Kidney (tissue), 14 donors: ENCODE results near the gene CDR2. TPM values are rescaled to one million over a fixed set of nuclear protein-coding genes. Genes with fewer than 3 reads are reported as not detected.
"Not testable (repeated sequence)": the region's sequence is repeated elsewhere in the genome, so short reads cannot be mapped to it uniquely, and the experiment has no call there.

Experiments used
- DNase-seq, 5 donors: peaks; one replicate each; pipeline ENCODE4 v3.0.0-alpha.2; 2013 to 2020
- FAIRE-seq: peaks from 2 replicates; lab custom pipeline; 2012; peaks lifted over from hg19 to GRCh38; lab: Jason Lieb, UNC
- H3K27ac ChIP-seq, 2 donors: one replicate each; pipeline ENCODE4 v1.7.0; 2013; ENCODE audit warnings: low read depth in 2 of 2, low read length in 2 of 2, inconsistent platforms in 1 of 2
- H3K27me3 ChIP-seq: one replicate; pipeline ENCODE4 v1.7.1; 2013; ENCODE audit warnings: low read length, inconsistent platforms; ENCODE audit not compliant: control insufficient read depth, insufficient read depth
- H3K36me3 ChIP-seq, 3 donors: one replicate each; pipeline versions ENCODE4 v1.7.0 to v1.7.1; 2013; ENCODE audit warnings: low read length in 3 of 3, control low read depth in 1 of 3, inconsistent platforms in 1 of 3; ENCODE audit not compliant: insufficient read depth in 3 of 3, control insufficient read depth in 2 of 3
- H3K4me1 ChIP-seq, 3 donors: one replicate each; pipeline versions ENCODE4 v1.7.0 to v1.7.1; 2013; ENCODE audit warnings: low read length in 3 of 3, inconsistent platforms in 1 of 3, low read depth in 1 of 3; ENCODE audit not compliant: control insufficient read depth in 2 of 3, insufficient read depth in 2 of 3
- H3K4me3 ChIP-seq, 3 donors: one replicate each; pipeline versions ENCODE4 v1.7.0 to v1.8.1; 2013; ENCODE audit warnings: low read length in 3 of 3, control low read depth in 1 of 3, inconsistent platforms in 1 of 3
- H3K9ac ChIP-seq, 3 donors: one replicate each; pipeline versions ENCODE4 v1.7.0 to v1.7.1; 2013; ENCODE audit warnings: low read length in 3 of 3, control low read depth in 1 of 3, inconsistent platforms in 1 of 3
- H3K9me3 ChIP-seq, 3 donors: one replicate each; pipeline versions ENCODE4 v1.7.0 to v1.7.1; 2013; ENCODE audit warnings: low read length in 3 of 3, control low read depth in 1 of 3, inconsistent platforms in 1 of 3; ENCODE audit not compliant: control insufficient read depth in 2 of 3, insufficient read depth in 1 of 3
- CTCF ChIP-seq: IDR thresholded peaks from 3 replicates; pipeline ENCODE4 v1.5.1; 2012; ENCODE audit warnings: mild to moderate bottlenecking, moderate library complexity, borderline replicate concordance; ENCODE audit not compliant: insufficient read depth; ENCODE audit errors: extremely low read depth
- intact Hi-C: fragments of 100-400 bp; cut with DNase I; formaldehyde crosslinking; loops from one replicate; pipeline ENCODE4 v1.11.1; 2022
- polyA plus RNA-seq: library from polyadenylated mRNA; stranded (reverse); fragments of 350-450 nt; fragmentation: Illumina TruSeq; extraction: RNeasy Lipid Tissue Mini Kit (QIAGEN cat#74804); gene quantifications from one replicate; pipeline ENCODE4 v1.2.3, GENCODE V29; 2014; ENCODE audit warnings: low read depth, low replicate concordance; ENCODE audit not compliant: insufficient read depth
- total RNA-seq: library from RNA; stranded (reverse); fragmentation: NEBNext Ultra II Directional; extraction: Animal tissue kit (Norgen Biotek cat#: 25700); gene quantifications from one replicate; pipeline ENCODE4 v1.2.1, GENCODE V29; 2021
- donor health status: control.
- donor health status: control.
- donor health status: control.
- donor health status: control.
- donor health status: control.
- donor health status: DM: yes; HTN: yes; CAD: no.
- donor health status: Normal renal cell carcinoma (clear cell type).

CDR2 gene
- total and polyA plus RNA-seq, 2 donors from 2014 or later = 14.4 to 29.6 TPM

- no peak for TF ChIP-seq CTCF
- H3K27ac ChIP-seq = no peak overlapping the region
- H3K4me3 ChIP-seq = no peak overlapping the region
- intact Hi-C loops = no loop called here
- H3K27me3 ChIP-seq = no peaks in the 10 kb centered on the region
- no peak for DNase-seq
- FAIRE-seq = no peak
- H3K4me1 ChIP-seq = peaks cover 0 to 10% (median 0%) of the 10 kb centered on the region in 3 donors
- no peaks in the 10 kb centered on the region for H3K9me3 ChIP-seq
- H3K36me3 ChIP-seq = peaks cover 0 to 20% (median 4%) of the 10 kb centered on the region in 3 donors
- H3K9ac ChIP-seq = no peak overlapping the region
Measured at GRCh38 chr16:22352140-22352539, 22.3 kb downstream of the CDR2 start.

- intact Hi-C loops, H3K27ac ChIP-seq, H3K9me3 ChIP-seq, DNase-seq, H3K9ac ChIP-seq, H3K27me3 ChIP-seq, H3K4me3 ChIP-seq, FAIRE-seq: not testable (repeated sequence)
- peaks cover 0 to 12% (median 0%) of the 10 kb centered on the region in 3 donors for H3K4me1 ChIP-seq
- peaks cover 3 to 31% (median 9%) of the 10 kb centered on the region in 3 donors for H3K36me3 ChIP-seq
Measured at GRCh38 chr16:22351017-22351416, 23.4 kb downstream of the CDR2 start.

- no peak for DNase-seq
- no peaks in the 10 kb centered on the region for H3K27me3 ChIP-seq
- H3K27ac ChIP-seq = no peak overlapping the region
- H3K4me3 ChIP-seq = no peak overlapping the region
- H3K36me3 ChIP-seq = peaks cover 3 to 34% (median 9%) of the 10 kb centered on the region in 3 donors
- FAIRE-seq = no peak
- intact Hi-C loops = no loop called here
- H3K9ac ChIP-seq = no peak overlapping the region
- no peaks in the 10 kb centered on the region for H3K9me3 ChIP-seq
- TF ChIP-seq CTCF = no peak
- peaks cover 0 to 6% (median 0%) of the 10 kb centered on the region in 3 donors for H3K4me1 ChIP-seq
Measured at GRCh38 chr16:22348291-22348690, 26.1 kb downstream of the CDR2 start.

- Histone ChIP-seq H3K4me3 (no peak overlapping the region), H3K4me1 (peaks cover 0 to 2% (median 0%) of the 10 kb centered on the region in 3 donors), H3K9me3 (no peaks in the 10 kb centered on the region), H3K27me3 (no peaks in the 10 kb centered on the region), H3K27ac (no peak overlapping the region), H3K9ac (no peak overlapping the region), H3K36me3 (peaks cover 3 to 34% (median 9%) of the 10 kb centered on the region in 3 donors)
- DNase-seq (no peak), FAIRE-seq (no peak)
- intact Hi-C loops = no loop called here
- TF ChIP-seq CTCF = no peak
Measured at GRCh38 chr16:22347100-22347820, 27.2 kb downstream of the CDR2 start.
